PC-3 (cell line): ENCODE measurements around the gene ZMYND19.

Experiments used
- CTCF ChIP-seq: fragments of 300-600 bp; sonication (generic); conservative IDR thresholded peaks from 2 replicates; pipeline ENCODE4 v1.5.1; 2017; ENCODE audit warnings: antibody characterized with exemption, low read depth, mild to moderate bottlenecking, low read length
- EZH2 ChIP-seq: fragments of 300-600 bp; sonication (generic); IDR thresholded peaks from one replicate; pipeline ENCODE4 v1.6.1; 2017; ENCODE audit warnings: antibody characterized with exemption, mild to moderate bottlenecking, low read length; ENCODE audit not compliant: unreplicated experiment

GRCh38 chr9:137615387-137615871 lies 25.1 kb upstream of the ZMYND19 start:
- TF ChIP-seq CTCF (no peak), EZH2 (no peak)
